CD14-positive monocyte (primary cell): ENCODE data around the gene PHKA1. TPM values are rescaled to one million over a fixed set of nuclear protein-coding genes. Genes with fewer than 3 reads are reported as not detected.
"Not testable (repeated sequence)": the region's sequence is repeated elsewhere in the genome, so short reads cannot be mapped to it uniquely, and the experiment has no call there.

ENCODE experiments used
- DNase-seq, 3 donors: peaks; one replicate each; pipeline ENCODE4 v3.0.0-alpha.2; 2011 to 2022
- H2AFZ ChIP-seq: 2 replicates; pipeline ENCODE4 v1.6.0; 2012; ENCODE audit warnings: mild to moderate bottlenecking, low read depth, low read length, inconsistent platforms; ENCODE audit not compliant: insufficient read depth, poor library complexity, severe bottlenecking
- H3K27ac ChIP-seq, 2 donors: 1 replicate in 1 of 2; 2 replicates in 1 of 2; pipeline ENCODE4 v1.5.1; 2012 to 2013; ENCODE audit warnings: low read length in 2 of 2, control low read depth in 1 of 2, inconsistent platforms in 1 of 2, low read depth in 1 of 2, mild to moderate bottlenecking in 1 of 2
- H3K27me3 ChIP-seq, 2 donors: one replicate each; pipeline versions ENCODE4 v1.6.0 to v1.6.1; 2011 to 2013; ENCODE audit warnings: low read length in 2 of 2; ENCODE audit not compliant: control insufficient read depth in 2 of 2, insufficient read depth in 2 of 2
- H3K36me3 ChIP-seq, 2 donors: replicated peaks in 1 of 2; 1 replicate in 1 of 2; 2 replicates in 1 of 2; pipeline versions ENCODE4 v1.5.1 to v1.6.1; 2012 to 2013; ENCODE audit warnings: low read length in 2 of 2, control low read depth in 1 of 2, inconsistent platforms in 1 of 2, mild to moderate bottlenecking in 1 of 2; ENCODE audit not compliant: insufficient read depth in 2 of 2, control insufficient read depth in 1 of 2
- H3K4me1 ChIP-seq, 2 donors: 1 replicate in 1 of 2; 2 replicates in 1 of 2; pipeline versions ENCODE4 v1.5.1 to v1.6.1; 2012 to 2013; ENCODE audit warnings: low read length in 2 of 2, control low read depth in 1 of 2, inconsistent platforms in 1 of 2, mild to moderate bottlenecking in 1 of 2, moderate library complexity in 1 of 2; ENCODE audit not compliant: insufficient read depth in 2 of 2, control insufficient read depth in 1 of 2
- H3K4me2 ChIP-seq: replicated peaks from 2 replicates; pipeline ENCODE3; 2012; ENCODE audit warnings: low read length, moderate library complexity, mild to moderate bottlenecking; ENCODE audit not compliant: poor library complexity, severe bottlenecking; ENCODE audit errors: extremely low read depth
- H3K4me3 ChIP-seq, 3 experiments: fragments of 200-600 bp in 1 of 3; sonication (generic) in 1 of 3; replicated peaks in 1 of 3; 1 replicate in 2 of 3; 2 replicates in 1 of 3; pipeline ENCODE4 v1.5.1; 2011 to 2013; ENCODE audit warnings: low read length in 3 of 3, mild to moderate bottlenecking in 3 of 3, control low read depth in 2 of 3, low read depth in 2 of 3, inconsistent platforms in 1 of 3, moderate library complexity in 1 of 3
- H3K79me2 ChIP-seq: 2 replicates; pipeline ENCODE4 v1.6.0; 2012; ENCODE audit warnings: mild to moderate bottlenecking, control low read depth, inconsistent platforms, low read length, moderate library complexity; ENCODE audit not compliant: insufficient read depth
- H3K9ac ChIP-seq: 2 replicates; pipeline ENCODE4 v1.6.0; 2017; ENCODE audit warnings: low read length, mild to moderate bottlenecking; ENCODE audit not compliant: insufficient read depth, poor library complexity, severe bottlenecking
- H3K9me3 ChIP-seq, 2 donors: replicated peaks in 1 of 2; 1 replicate in 1 of 2; 2 replicates in 1 of 2; pipeline versions ENCODE4 v1.5.1 to v1.6.1; 2012 to 2013; ENCODE audit warnings: low read length in 2 of 2, control low read depth in 1 of 2; ENCODE audit not compliant: control insufficient read depth in 1 of 2, insufficient read depth in 1 of 2
- H4K20me1 ChIP-seq: 2 replicates; pipeline ENCODE4 v1.6.0; 2012; ENCODE audit warnings: mild to moderate bottlenecking, low read length, control low read depth, moderate library complexity; ENCODE audit not compliant: insufficient read depth
- H3K27ac Mint-ChIP-seq, 7 donors: one replicate each; pipeline ENCODE4 v1.8.0; 2020; ENCODE audit warnings: mild to moderate bottlenecking in 7 of 7, mixed read lengths in 7 of 7, moderate library complexity in 6 of 7, inconsistent platforms in 2 of 7
- H3K27me3 Mint-ChIP-seq, 3 donors: one replicate each; pipeline ENCODE4 v1.8.0; 2021 to 2022; ENCODE audit warnings: low read depth in 3 of 3, mild to moderate bottlenecking in 3 of 3, mixed read lengths in 3 of 3, moderate library complexity in 3 of 3, inconsistent platforms in 1 of 3
- H3K36me3 Mint-ChIP-seq, 2 donors: one replicate each; pipeline ENCODE4 v1.8.0; 2020; ENCODE audit warnings: mixed read lengths in 2 of 2, inconsistent platforms in 1 of 2, mild to moderate bottlenecking in 1 of 2
- H3K4me1 Mint-ChIP-seq: one replicate; pipeline ENCODE4 v1.8.0; 2020; ENCODE audit warnings: mild to moderate bottlenecking, mixed read lengths
- H3K4me3 Mint-ChIP-seq, 2 donors: one replicate each; pipeline ENCODE4 v1.8.0; 2020; ENCODE audit warnings: mild to moderate bottlenecking in 2 of 2, mixed read lengths in 2 of 2, moderate library complexity in 1 of 2
- H3K9me3 Mint-ChIP-seq, 7 donors: one replicate each; pipeline ENCODE4 v1.8.0; 2020 to 2022; ENCODE audit warnings: mixed read lengths in 7 of 7, mild to moderate bottlenecking in 6 of 7, moderate library complexity in 6 of 7, inconsistent platforms in 2 of 7
- WGBS: methylation state at CpG from one replicate; pipeline ENCODE4 v1.1.5; 2013; ENCODE audit warnings: missing lambda C conversion rate; ENCODE audit not compliant: insufficient coverage; 5-methylcytosine and 5-hydroxymethylcytosine counted together
- intact Hi-C, 2 donors: fragments of 100-400 bp; cut with micrococcal nuclease; formaldehyde crosslinking; loops; one replicate each; pipeline versions ENCODE4 v1.15.0 to v1.15.1; 2023
- polyA plus RNA-seq, 3 donors: library from polyadenylated mRNA; depleted of rRNA in 1 of 3; unstranded in 2 of 3; stranded (reverse) in 1 of 3; fragments of 300-500 nt in 2 of 3; fragments of >200 nt in 1 of 3; fragmentation: Illumina TruSeq in 2 of 3; gene quantifications; 1 replicate in 2 of 3; 2 replicates in 1 of 3; pipeline ENCODE4 v1.2.3, GENCODE V29; 2012 to 2021
- TF ChIP-seq, protein P1 (sequence below): fragments of 200-600 bp; IDR thresholded peaks from one replicate; pipeline ENCODE4 v1.8.0; 2022; ENCODE audit warnings: antibody characterized with exemption, mild to moderate bottlenecking

Gene PHKA1
- polyA plus RNA-seq, 3 donors = 0.01 TPM; not detected in 2

DNA sequence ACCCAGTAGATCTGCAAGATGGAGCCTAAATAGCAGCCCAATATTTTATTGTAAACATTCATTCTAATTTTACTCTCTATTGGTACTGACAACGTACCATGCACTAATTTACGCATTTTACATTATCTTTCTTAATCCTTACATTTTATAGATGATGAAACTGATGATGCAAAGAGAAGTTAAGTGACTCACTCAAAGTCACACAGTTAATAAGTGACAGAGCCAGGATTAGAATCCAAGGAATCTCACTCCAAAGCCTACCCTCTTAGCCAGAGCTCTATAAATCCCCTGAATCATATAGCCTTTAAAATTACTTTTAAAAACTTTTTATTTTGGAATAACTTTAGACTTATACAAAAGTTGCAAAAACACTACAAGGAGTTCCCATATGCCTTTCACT lies 37.6 kb downstream of the PHKA1 start:
- H3K9ac ChIP-seq = no peak overlapping the region
- intact Hi-C loops = no loop called here
- WGBS = no CpG with 5 or more reads among the region's 2 CpGs
- no peaks in the 10 kb centered on the region for H3K36me3 ChIP-seq
- Mint-ChIP-seq H3K4me1 (no peaks in the 10 kb centered on the region), H3K27me3 (no peaks in the 10 kb centered on the region), H3K36me3 (no peaks in the 10 kb centered on the region), H3K4me3 (no peak overlapping the region), H3K9me3 (peaks cover 2 to 13% (median 4%) of the 10 kb centered on the region in 7 donors), H3K27ac (no peak overlapping the region)
- no peaks in the 10 kb centered on the region for H4K20me1 ChIP-seq
- no peak for DNase-seq
- H3K27ac ChIP-seq = no peak overlapping the region
- H3K9me3 ChIP-seq = no peaks in the 10 kb centered on the region
- H3K4me1 ChIP-seq = no peaks in the 10 kb centered on the region
- no peak overlapping the region for H2AFZ ChIP-seq
- TF ChIP-seq, protein P1, sequence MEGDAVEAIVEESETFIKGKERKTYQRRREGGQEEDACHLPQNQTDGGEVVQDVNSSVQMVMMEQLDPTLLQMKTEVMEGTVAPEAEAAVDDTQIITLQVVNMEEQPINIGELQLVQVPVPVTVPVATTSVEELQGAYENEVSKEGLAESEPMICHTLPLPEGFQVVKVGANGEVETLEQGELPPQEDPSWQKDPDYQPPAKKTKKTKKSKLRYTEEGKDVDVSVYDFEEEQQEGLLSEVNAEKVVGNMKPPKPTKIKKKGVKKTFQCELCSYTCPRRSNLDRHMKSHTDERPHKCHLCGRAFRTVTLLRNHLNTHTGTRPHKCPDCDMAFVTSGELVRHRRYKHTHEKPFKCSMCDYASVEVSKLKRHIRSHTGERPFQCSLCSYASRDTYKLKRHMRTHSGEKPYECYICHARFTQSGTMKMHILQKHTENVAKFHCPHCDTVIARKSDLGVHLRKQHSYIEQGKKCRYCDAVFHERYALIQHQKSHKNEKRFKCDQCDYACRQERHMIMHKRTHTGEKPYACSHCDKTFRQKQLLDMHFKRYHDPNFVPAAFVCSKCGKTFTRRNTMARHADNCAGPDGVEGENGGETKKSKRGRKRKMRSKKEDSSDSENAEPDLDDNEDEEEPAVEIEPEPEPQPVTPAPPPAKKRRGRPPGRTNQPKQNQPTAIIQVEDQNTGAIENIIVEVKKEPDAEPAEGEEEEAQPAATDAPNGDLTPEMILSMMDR = no peak
- H3K79me2 ChIP-seq = no peaks in the 10 kb centered on the region
- H3K4me3 ChIP-seq = no peak overlapping the region
- H3K27me3 ChIP-seq = no peaks in the 10 kb centered on the region
- H3K4me2 ChIP-seq = no peak overlapping the region

DNA sequence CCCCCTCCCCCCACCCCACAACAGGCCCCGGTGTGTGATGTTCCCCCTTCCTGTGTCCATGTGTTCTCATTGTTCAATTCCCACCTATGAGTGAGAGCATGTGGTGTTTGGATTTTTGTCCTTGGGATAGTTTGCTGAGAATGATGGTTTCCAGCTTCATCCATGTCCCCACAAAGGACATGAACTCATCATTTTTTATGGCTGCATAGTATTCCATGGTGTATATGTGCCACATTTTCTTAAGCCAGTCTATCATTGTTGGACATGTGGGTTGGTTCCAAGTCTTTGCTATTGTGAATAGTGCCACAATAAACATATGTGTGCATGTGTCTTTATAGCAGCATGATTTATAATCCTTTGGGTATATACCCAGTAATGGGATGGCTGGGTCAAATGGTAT lies 40.2 kb downstream of the PHKA1 start:
- H3K4me1 ChIP-seq, H3K79me2 ChIP-seq, H3K27ac Mint-ChIP-seq, H3K27ac ChIP-seq, H3K4me3 Mint-ChIP-seq, H3K4me1 Mint-ChIP-seq, DNase-seq, H3K4me2 ChIP-seq, H3K27me3 Mint-ChIP-seq, H3K4me3 ChIP-seq, H3K36me3 ChIP-seq, H3K9ac ChIP-seq, H3K27me3 ChIP-seq, H3K9me3 ChIP-seq, H2AFZ ChIP-seq, H3K36me3 Mint-ChIP-seq, H4K20me1 ChIP-seq, intact Hi-C loops, H3K9me3 Mint-ChIP-seq: not testable (repeated sequence)
- WGBS = no CpG with 5 or more reads among the region's 1 CpG

DNA sequence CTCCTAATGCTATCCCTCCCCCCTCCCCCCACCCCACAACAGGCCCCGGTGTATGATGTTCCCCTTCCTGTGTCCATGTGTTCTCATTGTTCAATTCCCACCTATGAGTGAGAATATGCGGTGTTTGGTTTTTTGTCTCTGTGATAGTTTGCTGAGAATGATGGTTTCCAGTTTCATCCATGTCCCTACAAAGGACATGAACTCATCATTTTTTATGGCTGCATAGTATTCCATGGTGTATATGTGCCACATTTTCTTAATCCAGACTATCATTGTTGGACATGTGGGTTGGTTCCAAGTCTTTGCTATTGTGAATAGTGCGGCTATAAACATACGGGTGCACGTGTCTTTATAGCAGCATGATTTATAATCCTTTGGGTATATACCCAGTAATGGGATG lies 44.6 kb downstream of the PHKA1 start:
- H3K4me1 ChIP-seq, H3K4me3 Mint-ChIP-seq: not testable (repeated sequence)

More for the DNA sequence above, 44.6 kb downstream of the PHKA1 start:
- H3K4me1 Mint-ChIP-seq, H3K36me3 Mint-ChIP-seq, H3K9ac ChIP-seq, H3K9me3 ChIP-seq, H3K36me3 ChIP-seq, intact Hi-C loops, H2AFZ ChIP-seq, H3K27ac ChIP-seq, H4K20me1 ChIP-seq, H3K4me3 ChIP-seq, H3K27ac Mint-ChIP-seq, H3K9me3 Mint-ChIP-seq, DNase-seq, H3K27me3 Mint-ChIP-seq, H3K4me2 ChIP-seq, H3K79me2 ChIP-seq, H3K27me3 ChIP-seq: not testable (repeated sequence)
- WGBS = no CpG with 5 or more reads among the region's 5 CpGs
